SJCRH30 (cell line): ENCODE measurements around the gene ZWILCH. TPM values are rescaled to one million over a fixed set of nuclear protein-coding genes. Genes with fewer than 3 reads are reported as not detected.
"Not testable (repeated sequence)": the region's sequence is repeated elsewhere in the genome, so short reads cannot be mapped to it uniquely, and the experiment has no call there.

Source experiments
- DNase-seq, 2 experiments: peaks; one replicate each; pipeline ENCODE4 v3.0.0-alpha.2; 2015 to 2020
- H3K27ac ChIP-seq: fragments of 250-450 bp; sonication (Bioruptor Pico); 2 replicates; pipeline ENCODE4 v1.5.1; 2020; ENCODE audit warnings: mild to moderate bottlenecking, moderate library complexity
- H3K27me3 ChIP-seq: fragments of 250-450 bp; sonication (Bioruptor Pico); 2 replicates; pipeline ENCODE4 v1.5.1; 2020; ENCODE audit warnings: mild to moderate bottlenecking, moderate library complexity
- H3K36me3 ChIP-seq: fragments of 250-450 bp; sonication (Bioruptor Pico); 2 replicates; pipeline ENCODE4 v1.5.1; 2020; ENCODE audit warnings: mild to moderate bottlenecking, moderate library complexity
- H3K4me1 ChIP-seq: fragments of 250-450 bp; sonication (Bioruptor Pico); 2 replicates; pipeline ENCODE4 v1.5.1; 2020; ENCODE audit warnings: mild to moderate bottlenecking, moderate library complexity
- H3K4me3 ChIP-seq: fragments of 250-450 bp; sonication (Bioruptor Pico); 2 replicates; pipeline ENCODE4 v1.5.1; 2020; ENCODE audit warnings: mild to moderate bottlenecking, moderate library complexity
- H3K9me3 ChIP-seq: fragments of 250-450 bp; sonication (Bioruptor Pico); replicated peaks from 2 replicates; pipeline ENCODE4 v1.5.1; 2020; ENCODE audit warnings: mild to moderate bottlenecking, moderate library complexity
- total RNA-seq: library from RNA; depleted of rRNA; stranded (reverse); fragments of >200 nt; shearing (Covaris generic); gene quantifications from 2 replicates; pipeline ENCODE4 v1.2.3, GENCODE V29; 2014

Gene ZWILCH
- total RNA-seq, 1 experiment from 2014 or later, result 61.8 TPM

DNA sequence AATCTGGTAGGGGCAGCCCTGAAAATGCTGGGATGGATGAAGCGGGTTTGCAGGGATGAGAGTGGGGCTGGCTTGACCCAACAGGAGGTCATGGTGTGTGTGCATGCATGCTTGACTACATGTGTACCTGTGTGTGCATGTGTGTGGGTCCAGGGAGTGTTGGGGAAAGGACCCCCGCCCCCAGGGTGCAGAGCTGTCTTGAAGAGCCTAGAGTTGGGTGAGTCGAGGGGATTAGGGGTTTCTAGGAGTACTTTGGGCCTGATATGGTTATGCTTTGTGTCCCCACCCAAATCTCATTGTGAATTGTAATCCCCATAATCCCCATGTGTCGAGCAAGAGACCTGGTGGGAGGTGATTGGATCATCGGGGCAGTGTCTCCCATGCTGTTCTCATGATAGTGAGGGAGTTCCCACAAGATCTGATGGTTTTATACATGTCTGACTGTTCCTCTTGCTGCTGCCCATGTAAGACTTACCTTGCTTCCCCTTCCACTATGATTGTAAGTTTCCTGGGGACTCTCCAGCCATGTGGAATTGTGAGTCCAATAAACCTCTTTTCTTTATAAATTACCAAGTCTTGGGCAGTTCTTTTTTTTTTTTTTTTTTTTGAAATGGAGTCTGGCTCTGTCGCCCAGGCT is 65.8 kb downstream of the ZWILCH start:
- Histone ChIP-seq H3K9me3 (no peaks in the 10 kb centered on the region), H3K4me3 (no peak overlapping the region), H3K27me3 (no peaks in the 10 kb centered on the region), H3K36me3 (no peaks in the 10 kb centered on the region), H3K27ac (no peak overlapping the region), H3K4me1 (peaks cover 12% of the 10 kb centered on the region)
- no peak for DNase-seq

- Histone ChIP-seq H3K9me3 (no peaks in the 10 kb centered on the region), H3K36me3 (no peaks in the 10 kb centered on the region), H3K4me1 (peaks cover 6% of the 10 kb centered on the region), H3K4me3 (no peak overlapping the region), H3K27ac (no peak overlapping the region), H3K27me3 (no peaks in the 10 kb centered on the region)
- no peak for DNase-seq
Measured at GRCh38 chr15:66572146-66572545, 67.0 kb downstream of the ZWILCH start.

DNA sequence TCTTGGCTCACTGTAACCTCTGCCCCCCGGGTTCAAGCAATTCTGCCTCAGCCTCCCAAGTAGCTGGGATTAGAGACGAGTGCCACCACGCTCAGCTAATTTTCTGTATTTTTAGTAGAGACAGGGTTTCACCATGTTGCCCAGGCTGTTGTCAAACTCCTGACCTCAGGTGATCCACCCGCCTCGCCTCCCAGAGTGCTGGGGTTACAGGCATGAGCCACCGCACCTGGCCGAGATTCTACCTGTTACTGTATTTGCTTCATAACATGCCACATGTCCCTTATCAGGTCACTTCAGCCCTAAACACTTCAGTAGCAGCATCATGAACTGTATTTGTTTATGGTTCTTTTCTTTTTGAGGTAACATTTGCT is 68.2 kb downstream of the ZWILCH start:
- no peaks in the 10 kb centered on the region for H3K9me3 ChIP-seq
- DNase-seq, result no peak
- H3K27ac ChIP-seq, result no peak overlapping the region
- no peak overlapping the region for H3K4me3 ChIP-seq
- no peaks in the 10 kb centered on the region for H3K36me3 ChIP-seq
- no peaks in the 10 kb centered on the region for H3K27me3 ChIP-seq
- H3K4me1 ChIP-seq, result peaks cover 6% of the 10 kb centered on the region

- H3K27ac ChIP-seq, result no peak overlapping the region
- DNase-seq, result no peak
Measured at GRCh38 chr15:66573719-66574595, 68.8 kb downstream of the ZWILCH start.

GRCh38 chr15:66574596-66574950 is 69.4 kb downstream of the ZWILCH start:
- H3K36me3 ChIP-seq, result no peaks in the 10 kb centered on the region
- no peaks in the 10 kb centered on the region for H3K9me3 ChIP-seq
- no peak overlapping the region for H3K27ac ChIP-seq
- peaks cover 6% of the 10 kb centered on the region for H3K4me1 ChIP-seq
- H3K27me3 ChIP-seq, result no peaks in the 10 kb centered on the region
- no peak overlapping the region for H3K4me3 ChIP-seq
- DNase-seq, result no peak

More at GRCh38 chr15:66573719-66574595, 68.8 kb downstream of the ZWILCH start:
- Histone ChIP-seq H3K9me3 (no peaks in the 10 kb centered on the region), H3K4me3 (no peak overlapping the region), H3K27me3 (no peaks in the 10 kb centered on the region), H3K36me3 (no peaks in the 10 kb centered on the region), H3K4me1 (peaks cover 6% of the 10 kb centered on the region)

GRCh38 chr15:66578286-66578875 is 73.3 kb downstream of the ZWILCH start:
- no peak overlapping the region for H3K27ac ChIP-seq

GRCh38 chr15:66580643-66581042 is 75.5 kb downstream of the ZWILCH start:
- Histone ChIP-seq H3K27ac (no peak overlapping the region), H3K27me3 (no peaks in the 10 kb centered on the region), H3K36me3 (no peaks in the 10 kb centered on the region), H3K4me1 (no peaks in the 10 kb centered on the region), H3K4me3 (no peak overlapping the region), H3K9me3 (no peaks in the 10 kb centered on the region)
- peak in 1 of 2 experiments; percentile 24 for DNase-seq

More at GRCh38 chr15:66578286-66578875, 73.3 kb downstream of the ZWILCH start:
- DNase-seq, result peak; percentile 16 to 51
- no peaks in the 10 kb centered on the region for H3K9me3 ChIP-seq
- no peaks in the 10 kb centered on the region for H3K27me3 ChIP-seq
- no peak overlapping the region for H3K4me3 ChIP-seq
- H3K4me1 ChIP-seq, result peaks cover 4% of the 10 kb centered on the region
- no peaks in the 10 kb centered on the region for H3K36me3 ChIP-seq

- no peaks in the 10 kb centered on the region for H3K9me3 ChIP-seq
- DNase-seq, result no peak
- H3K36me3 ChIP-seq, result no peaks in the 10 kb centered on the region
- no peak overlapping the region for H3K4me3 ChIP-seq
- no peaks in the 10 kb centered on the region for H3K27me3 ChIP-seq
- H3K4me1 ChIP-seq, result no peaks in the 10 kb centered on the region
- no peak overlapping the region for H3K27ac ChIP-seq
Measured at GRCh38 chr15:66581972-66582537, 76.9 kb downstream of the ZWILCH start.

DNA sequence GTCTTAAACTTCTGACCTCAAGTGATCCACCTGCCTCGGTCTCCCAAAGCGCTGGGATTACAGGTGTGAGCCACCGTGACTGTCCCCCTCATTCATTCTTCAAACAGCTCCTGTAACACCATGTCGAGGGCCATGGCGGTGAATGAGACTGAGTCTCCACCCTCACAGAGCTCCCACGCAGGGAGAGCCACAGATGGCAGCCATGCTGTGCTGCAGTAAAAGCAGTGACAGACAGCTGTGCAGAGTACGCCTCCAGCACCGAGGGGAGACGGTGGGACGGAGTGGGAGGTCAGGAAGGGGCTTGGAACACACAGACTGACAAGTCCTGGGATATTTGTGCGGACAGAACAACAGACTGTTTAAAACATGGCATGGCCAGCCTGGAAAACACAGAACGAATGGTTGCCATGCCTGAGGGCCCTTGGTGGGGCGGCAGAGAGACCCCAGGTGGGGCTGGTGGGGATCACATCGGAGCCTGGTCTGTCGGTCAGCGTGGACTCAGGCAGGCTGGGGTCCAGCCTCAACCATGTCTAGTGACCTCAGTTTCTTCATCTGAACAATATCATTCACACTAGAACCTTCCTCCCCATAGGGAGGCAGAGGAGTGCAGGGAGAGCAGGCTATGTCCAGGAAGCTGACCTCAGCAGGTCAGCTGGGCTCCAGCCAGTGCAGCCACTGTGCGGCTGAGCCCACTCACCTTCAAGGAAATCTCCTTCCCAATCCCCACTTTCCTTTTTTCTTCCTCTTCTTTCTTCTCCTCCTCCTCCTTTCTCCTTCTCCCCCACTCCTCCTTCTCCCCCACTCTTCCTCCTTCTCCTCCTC is 81.2 kb downstream of the ZWILCH start:
- DNase-seq, result no peak
- Histone ChIP-seq H3K4me1 (no peaks in the 10 kb centered on the region), H3K4me3 (no peak overlapping the region)

DNA sequence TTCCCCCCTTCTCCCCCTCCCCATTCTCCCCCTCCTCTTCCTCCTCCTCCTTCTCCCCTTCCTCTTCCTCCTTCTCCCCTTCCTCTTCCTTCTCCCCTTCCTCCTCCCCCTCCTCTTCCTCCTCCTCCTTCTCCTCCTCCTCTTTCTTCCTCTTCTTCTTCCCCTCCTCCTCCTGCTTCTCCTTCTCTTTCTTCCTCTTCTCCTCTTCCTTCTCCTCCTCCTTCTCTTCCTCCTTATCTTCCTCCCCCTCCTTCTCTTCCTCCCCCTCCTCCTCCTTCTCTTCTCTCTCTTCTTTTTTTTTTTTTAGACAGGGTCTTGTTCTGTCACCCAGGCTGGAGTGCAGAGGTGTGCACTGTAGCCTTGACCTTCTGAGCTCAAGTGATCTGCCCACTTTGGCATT is 81.9 kb downstream of the ZWILCH start:
- Histone ChIP-seq H3K27ac (no peak overlapping the region), H3K27me3 (no peaks in the 10 kb centered on the region), H3K4me1 (no peaks in the 10 kb centered on the region), H3K4me3 (no peak overlapping the region), H3K9me3 (no peaks in the 10 kb centered on the region), H3K36me3 (no peaks in the 10 kb centered on the region)
- no peak for DNase-seq

More for the DNA sequence above, 81.2 kb downstream of the ZWILCH start:
- Histone ChIP-seq H3K27me3 (no peaks in the 10 kb centered on the region), H3K27ac (no peak overlapping the region), H3K9me3 (no peaks in the 10 kb centered on the region), H3K36me3 (no peaks in the 10 kb centered on the region)

DNA sequence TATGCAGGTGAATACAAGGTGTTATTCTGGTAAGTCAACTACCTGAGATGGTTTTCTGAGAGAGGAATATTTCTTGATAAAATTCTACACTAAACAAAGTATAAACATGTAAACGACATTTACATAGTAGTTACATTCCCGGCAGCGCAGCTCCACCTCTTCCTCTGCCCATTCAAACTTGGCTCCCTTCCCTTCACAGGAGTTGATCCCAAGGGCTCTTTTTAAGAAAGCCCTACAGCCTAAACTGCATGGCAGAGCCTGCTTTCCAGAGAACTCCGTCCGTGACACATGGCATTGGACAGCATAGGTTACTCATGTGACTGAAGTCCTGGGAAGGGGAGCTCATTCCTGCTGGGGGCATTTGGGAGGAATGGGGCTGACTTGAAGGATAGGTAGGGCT is 82.6 kb downstream of the ZWILCH start:
- H3K4me3 ChIP-seq, result no peak overlapping the region
- no peaks in the 10 kb centered on the region for H3K9me3 ChIP-seq
- no peaks in the 10 kb centered on the region for H3K36me3 ChIP-seq
- H3K4me1 ChIP-seq, result no peaks in the 10 kb centered on the region
- no peak for DNase-seq
- H3K27ac ChIP-seq, result no peak overlapping the region
- H3K27me3 ChIP-seq, result no peaks in the 10 kb centered on the region

DNA sequence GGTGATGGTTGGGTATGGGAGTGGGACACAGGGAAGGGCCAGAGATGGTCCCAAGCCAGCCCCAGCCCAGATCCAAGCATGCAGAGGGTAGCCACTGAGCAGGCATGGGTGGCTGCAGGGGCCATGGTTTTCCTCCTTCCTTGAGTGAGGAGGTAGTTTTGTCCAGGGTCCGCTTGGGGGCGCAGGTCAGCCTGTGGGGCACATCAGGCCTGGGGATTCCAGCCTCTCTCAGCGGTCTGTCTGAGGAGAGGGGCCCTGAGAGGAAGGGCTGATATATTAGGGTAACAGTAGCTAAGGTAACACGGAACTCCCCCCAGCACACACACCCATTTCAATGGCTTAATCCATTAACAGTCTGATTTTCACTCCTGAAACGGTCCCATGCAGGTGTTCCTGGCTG is 83.4 kb downstream of the ZWILCH start:
- H3K9me3 ChIP-seq, result no peaks in the 10 kb centered on the region
- H3K4me3 ChIP-seq, result no peak overlapping the region
- H3K36me3 ChIP-seq, result no peaks in the 10 kb centered on the region
- no peaks in the 10 kb centered on the region for H3K4me1 ChIP-seq
- no peaks in the 10 kb centered on the region for H3K27me3 ChIP-seq
- DNase-seq, result no peak
- no peak overlapping the region for H3K27ac ChIP-seq

- Histone ChIP-seq H3K27me3 (no peaks in the 10 kb centered on the region), H3K36me3 (no peaks in the 10 kb centered on the region), H3K4me3 (no peak overlapping the region), H3K27ac (no peak overlapping the region), H3K9me3 (no peaks in the 10 kb centered on the region), H3K4me1 (no peaks in the 10 kb centered on the region)
- no peak for DNase-seq
Measured at GRCh38 chr15:66588971-66589370, 83.8 kb downstream of the ZWILCH start.

DNA sequence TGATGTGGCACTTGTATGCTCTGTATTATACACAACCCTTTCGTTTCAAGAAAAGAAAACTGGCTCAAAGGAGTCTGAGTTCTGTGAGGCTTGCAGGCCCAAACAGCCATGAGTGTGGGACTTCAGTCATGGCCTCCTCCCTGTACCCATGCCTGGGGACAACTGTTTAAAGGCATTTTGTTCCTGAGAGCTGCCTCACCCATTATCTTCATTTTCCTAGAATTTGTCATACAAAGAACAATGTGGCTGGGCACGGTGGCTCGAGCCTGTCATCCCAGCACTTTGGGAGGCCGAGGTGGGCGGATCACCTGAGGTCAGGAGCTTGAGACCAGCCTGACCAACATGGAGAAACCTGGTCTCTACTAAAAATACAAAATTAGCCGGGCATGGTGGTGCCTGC is 84.3 kb downstream of the ZWILCH start:
- not testable (repeated sequence) for H3K27me3 ChIP-seq, H3K27ac ChIP-seq, H3K4me3 ChIP-seq, H3K9me3 ChIP-seq, H3K4me1 ChIP-seq, H3K36me3 ChIP-seq, DNase-seq
